Measurements from ENCODE around the gene DLGAP1. TPM values are rescaled to one million over a fixed set of nuclear protein-coding genes. Genes with fewer than 3 reads are reported as not detected.

Gene DLGAP1
- polyA plus RNA-seq, 1 of the 3 experiments (the other 2 are of a cell fraction) = not detected

DNA sequence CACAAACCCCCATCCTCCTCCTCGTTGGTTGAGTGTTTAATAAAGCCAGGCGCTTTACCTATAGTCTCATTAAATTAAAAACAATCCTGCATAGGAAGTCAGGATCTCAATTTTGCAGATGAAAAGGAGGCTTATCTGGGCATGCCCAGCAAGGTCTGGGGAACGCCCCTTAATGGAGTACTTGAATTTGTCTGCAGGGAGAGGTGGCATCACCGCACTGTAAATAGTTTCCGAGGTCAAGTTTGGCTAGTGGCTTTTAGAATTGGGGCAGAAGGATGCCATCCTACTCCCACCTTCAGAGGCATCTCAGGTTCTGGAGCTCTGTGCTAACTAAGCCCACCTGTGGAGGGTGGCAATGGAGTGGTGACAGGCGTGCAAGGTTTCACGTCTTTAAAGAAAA lies 855.9 kb downstream of the DLGAP1 start:
- ChIA-PET POLR2A (no interaction called here), CTCF (interaction anchor here (1.0 kb wide), 1 partner anchor 302 kb away, joined by 3 read pairs; no protein-coding TSS in a partner anchor)
- Histone ChIP-seq H3K4me2 (no peak overlapping the region), H2AFZ (ENCODE audit: low read depth) (no peak overlapping the region), H3K9me2 (no peaks in the 10 kb centered on the region), H3K36me3 (replicated peaks in 1 of 2; ENCODE audit: control insufficient read depth in 1 of 2, insufficient read depth in 2 of 2, low read length in 1 of 2) (peaks cover 0 to 4% of the 10 kb centered on the region in 2 experiments), H3K27me3 (ENCODE audit: insufficient read depth) (no peaks in the 10 kb centered on the region), H3K9me3 (no peaks in the 10 kb centered on the region), H3F3A (replicated peaks; ENCODE audit: insufficient read depth) (peaks cover 47% of the 10 kb centered on the region), H3K4me1 (ENCODE audit: control insufficient read depth in 1 of 2, insufficient read depth in 2 of 2, low read depth in 1 of 2, low read length in 1 of 2) (peaks cover 41 to 42% of the 10 kb centered on the region in 2 experiments), H3K4me3 (ENCODE audit: low read depth in 2 of 2, low read length in 1 of 2) (no peak overlapping the region), H3K9ac (no peak overlapping the region), H3K79me2 (ENCODE audit: insufficient read depth) (peaks cover 41% of the 10 kb centered on the region), H4K20me1 (ENCODE audit: insufficient read depth) (no peaks in the 10 kb centered on the region), H3K27ac (ENCODE audit: low read depth in 2 of 2, low read length in 1 of 2) (no peak overlapping the region)
- DNase-seq = no peak
- TF ChIP-seq YY1 (IDR thresholded peaks at IDR 0.05; ENCODE audit: low read depth) (no peak), RFX5 (IDR thresholded peaks at IDR 0.05; ENCODE audit: low read length) (no peak), GATA2 (CRISPR knock-in tag; IDR thresholded peaks at IDR 0.05) (no peak), FOSL2 (IDR thresholded peaks at IDR 0.05; ENCODE audit: borderline replicate concordance, low read depth) (no peak), RXRA (IDR thresholded peaks at IDR 0.05; ENCODE audit: borderline replicate concordance, low read depth) (no peak), TEAD4 (IDR thresholded peaks at IDR 0.05; ENCODE audit: borderline replicate concordance, insufficient read depth) (no peak), RAD21 (IDR thresholded peaks at IDR 0.05; ENCODE audit: low read length) (no peak), EZH2phosphoT487 (IDR thresholded peaks at IDR 0.05; ENCODE audit: borderline replicate concordance, low read depth) (no peak)
- TF ChIP-seq, protein P1, sequence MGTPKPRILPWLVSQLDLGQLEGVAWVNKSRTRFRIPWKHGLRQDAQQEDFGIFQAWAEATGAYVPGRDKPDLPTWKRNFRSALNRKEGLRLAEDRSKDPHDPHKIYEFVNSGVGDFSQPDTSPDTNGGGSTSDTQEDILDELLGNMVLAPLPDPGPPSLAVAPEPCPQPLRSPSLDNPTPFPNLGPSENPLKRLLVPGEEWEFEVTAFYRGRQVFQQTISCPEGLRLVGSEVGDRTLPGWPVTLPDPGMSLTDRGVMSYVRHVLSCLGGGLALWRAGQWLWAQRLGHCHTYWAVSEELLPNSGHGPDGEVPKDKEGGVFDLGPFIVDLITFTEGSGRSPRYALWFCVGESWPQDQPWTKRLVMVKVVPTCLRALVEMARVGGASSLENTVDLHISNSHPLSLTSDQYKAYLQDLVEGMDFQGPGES (IDR thresholded peaks at IDR 0.05; ENCODE audit: low read depth, low read length) = no peak
- TF ChIP-seq, protein P2, sequence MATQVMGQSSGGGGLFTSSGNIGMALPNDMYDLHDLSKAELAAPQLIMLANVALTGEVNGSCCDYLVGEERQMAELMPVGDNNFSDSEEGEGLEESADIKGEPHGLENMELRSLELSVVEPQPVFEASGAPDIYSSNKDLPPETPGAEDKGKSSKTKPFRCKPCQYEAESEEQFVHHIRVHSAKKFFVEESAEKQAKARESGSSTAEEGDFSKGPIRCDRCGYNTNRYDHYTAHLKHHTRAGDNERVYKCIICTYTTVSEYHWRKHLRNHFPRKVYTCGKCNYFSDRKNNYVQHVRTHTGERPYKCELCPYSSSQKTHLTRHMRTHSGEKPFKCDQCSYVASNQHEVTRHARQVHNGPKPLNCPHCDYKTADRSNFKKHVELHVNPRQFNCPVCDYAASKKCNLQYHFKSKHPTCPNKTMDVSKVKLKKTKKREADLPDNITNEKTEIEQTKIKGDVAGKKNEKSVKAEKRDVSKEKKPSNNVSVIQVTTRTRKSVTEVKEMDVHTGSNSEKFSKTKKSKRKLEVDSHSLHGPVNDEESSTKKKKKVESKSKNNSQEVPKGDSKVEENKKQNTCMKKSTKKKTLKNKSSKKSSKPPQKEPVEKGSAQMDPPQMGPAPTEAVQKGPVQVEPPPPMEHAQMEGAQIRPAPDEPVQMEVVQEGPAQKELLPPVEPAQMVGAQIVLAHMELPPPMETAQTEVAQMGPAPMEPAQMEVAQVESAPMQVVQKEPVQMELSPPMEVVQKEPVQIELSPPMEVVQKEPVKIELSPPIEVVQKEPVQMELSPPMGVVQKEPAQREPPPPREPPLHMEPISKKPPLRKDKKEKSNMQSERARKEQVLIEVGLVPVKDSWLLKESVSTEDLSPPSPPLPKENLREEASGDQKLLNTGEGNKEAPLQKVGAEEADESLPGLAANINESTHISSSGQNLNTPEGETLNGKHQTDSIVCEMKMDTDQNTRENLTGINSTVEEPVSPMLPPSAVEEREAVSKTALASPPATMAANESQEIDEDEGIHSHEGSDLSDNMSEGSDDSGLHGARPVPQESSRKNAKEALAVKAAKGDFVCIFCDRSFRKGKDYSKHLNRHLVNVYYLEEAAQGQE (IDR thresholded peaks at IDR 0.05; ENCODE audit: low read depth, low read length) = no peak
- TF ChIP-seq, protein P3, sequence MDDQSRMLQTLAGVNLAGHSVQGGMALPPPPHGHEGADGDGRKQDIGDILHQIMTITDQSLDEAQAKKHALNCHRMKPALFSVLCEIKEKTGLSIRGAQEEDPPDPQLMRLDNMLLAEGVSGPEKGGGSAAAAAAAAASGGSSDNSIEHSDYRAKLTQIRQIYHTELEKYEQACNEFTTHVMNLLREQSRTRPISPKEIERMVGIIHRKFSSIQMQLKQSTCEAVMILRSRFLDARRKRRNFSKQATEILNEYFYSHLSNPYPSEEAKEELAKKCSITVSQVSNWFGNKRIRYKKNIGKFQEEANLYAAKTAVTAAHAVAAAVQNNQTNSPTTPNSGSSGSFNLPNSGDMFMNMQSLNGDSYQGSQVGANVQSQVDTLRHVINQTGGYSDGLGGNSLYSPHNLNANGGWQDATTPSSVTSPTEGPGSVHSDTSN (IDR thresholded peaks at IDR 0.05) = no peak
- TF ChIP-seq, protein P4, sequence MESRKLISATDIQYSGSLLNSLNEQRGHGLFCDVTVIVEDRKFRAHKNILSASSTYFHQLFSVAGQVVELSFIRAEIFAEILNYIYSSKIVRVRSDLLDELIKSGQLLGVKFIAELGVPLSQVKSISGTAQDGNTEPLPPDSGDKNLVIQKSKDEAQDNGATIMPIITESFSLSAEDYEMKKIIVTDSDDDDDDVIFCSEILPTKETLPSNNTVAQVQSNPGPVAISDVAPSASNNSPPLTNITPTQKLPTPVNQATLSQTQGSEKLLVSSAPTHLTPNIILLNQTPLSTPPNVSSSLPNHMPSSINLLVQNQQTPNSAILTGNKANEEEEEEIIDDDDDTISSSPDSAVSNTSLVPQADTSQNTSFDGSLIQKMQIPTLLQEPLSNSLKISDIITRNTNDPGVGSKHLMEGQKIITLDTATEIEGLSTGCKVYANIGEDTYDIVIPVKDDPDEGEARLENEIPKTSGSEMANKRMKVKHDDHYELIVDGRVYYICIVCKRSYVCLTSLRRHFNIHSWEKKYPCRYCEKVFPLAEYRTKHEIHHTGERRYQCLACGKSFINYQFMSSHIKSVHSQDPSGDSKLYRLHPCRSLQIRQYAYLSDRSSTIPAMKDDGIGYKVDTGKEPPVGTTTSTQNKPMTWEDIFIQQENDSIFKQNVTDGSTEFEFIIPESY (IDR thresholded peaks at IDR 0.05; ENCODE audit: borderline replicate concordance, low read depth) = no peak
- WGBS (ENCODE audit: low lambda C conversion rate) = 98% methylated on average over 7 of the region's 7 CpGs
